GM12878 (cell line): ENCODE results near the gene TANK. TPM values are rescaled to one million over a fixed set of nuclear protein-coding genes. Genes with fewer than 3 reads are reported as not detected.

Source experiments
- ATAC-seq: fragments of 200-7000 bp; cut with Tn5 transposase; 3 replicates; pipeline ENCODE4 v1.9.1; 2020; ENCODE audit warnings: mild to moderate bottlenecking, moderate library complexity
- BruUV-seq: library from RNA; stranded (reverse); fragments of 400-500 nt; replicated peaks from 2 replicates; lab custom pipeline; 2021; lab: Mats Ljungman, UMichigan
- CTCF ChIA-PET: fragments of 300-600 bp; sonication (Branson Sonifier 250); formaldehyde crosslinking; extraction: SDS; loops from one replicate; lab custom pipeline; 2021; ENCODE audit warnings: inconsistent platforms; lab: Yijun Ruan, JAX
- POLR2A ChIA-PET: fragments of 350-600 bp; formaldehyde crosslinking; extraction: SDS; loops from one replicate; lab custom pipeline; 2021; ENCODE audit warnings: inconsistent platforms; lab: Charles Lee
- RAD21 ChIA-PET: fragments of 300-600 bp; sonication (Branson Sonifier 250); formaldehyde crosslinking; loops from one replicate; lab custom pipeline; 2023; ENCODE audit warnings: antibody characterized with exemption; ENCODE audit not compliant: unreplicated experiment; lab: Charles Lee
- SMC1A ChIA-PET: fragments of 300-600 bp; sonication (Branson Sonifier 250); formaldehyde crosslinking; loops from one replicate; lab custom pipeline; 2023; ENCODE audit not compliant: unreplicated experiment, uncharacterized antibody; lab: Charles Lee
- DNase-seq: peaks from one replicate; pipeline ENCODE4 v3.0.0-alpha.2; 2011; ENCODE audit warnings: low read depth, low spot score
- FAIRE-seq: peaks from 3 replicates; lab custom pipeline; 2011; peaks lifted over from hg19 to GRCh38; lab: Jason Lieb, UNC
- H2AFZ ChIP-seq: 2 replicates; pipeline ENCODE4 v1.6.0; 2011; ENCODE audit warnings: low read depth, low read length, control low read depth; ENCODE audit not compliant: control insufficient read depth
- H3K27ac ChIP-seq: 2 replicates; pipeline ENCODE4 v1.5.1; 2011; ENCODE audit warnings: control low read depth; ENCODE audit not compliant: control insufficient read depth, insufficient read depth
- H3K27me3 ChIP-seq, 2 experiments: replicated peaks in 1 of 2; 2 replicates each; pipeline versions ENCODE4 v1.6.0 to v1.6.1; 2011; ENCODE audit warnings: low read length in 1 of 2; ENCODE audit not compliant: control insufficient read depth in 2 of 2, insufficient read depth in 2 of 2
- H3K36me3 ChIP-seq, 2 experiments: 2 replicates each; pipeline ENCODE4 v1.5.1; 2011; ENCODE audit warnings: low read length in 1 of 2; ENCODE audit not compliant: control insufficient read depth in 2 of 2, insufficient read depth in 2 of 2
- H3K4me1 ChIP-seq: 2 replicates; pipeline ENCODE4 v1.6.1; 2011; ENCODE audit warnings: mild to moderate bottlenecking, low read length, moderate library complexity, mixed read lengths; ENCODE audit not compliant: control insufficient read depth, insufficient read depth
- H3K4me2 ChIP-seq: 2 replicates; pipeline ENCODE4 v1.6.0; 2011; ENCODE audit warnings: control low read depth; ENCODE audit not compliant: control insufficient read depth, insufficient read depth
- H3K4me3 ChIP-seq: fragments of 200-600 bp; sonication (generic); 2 replicates; pipeline ENCODE4 v1.5.1; 2016
- H3K79me2 ChIP-seq: 2 replicates; pipeline ENCODE4 v1.6.0; 2011; ENCODE audit warnings: low read length; ENCODE audit not compliant: control insufficient read depth, insufficient read depth
- H3K9ac ChIP-seq: 2 replicates; pipeline ENCODE4 v1.8.0; 2011; ENCODE audit warnings: low read length, control low read depth, mixed read lengths; ENCODE audit not compliant: control insufficient read depth, insufficient read depth
- H3K9me3 ChIP-seq: replicated peaks from 3 replicates; pipeline ENCODE4 v1.5.1; 2011; ENCODE audit warnings: mild to moderate bottlenecking, low read length; ENCODE audit not compliant: control insufficient read depth, insufficient read depth
- H4K20me1 ChIP-seq: 2 replicates; pipeline ENCODE4 v1.6.0; 2011; ENCODE audit not compliant: control insufficient read depth, insufficient read depth
- ATF3 ChIP-seq: IDR thresholded peaks from 2 replicates; pipeline ENCODE4 v1.6.1; 2011; ENCODE audit warnings: low read depth, mild to moderate bottlenecking, low read length, moderate library complexity, borderline replicate concordance; ENCODE audit errors: extremely low read depth
- CTCF ChIP-seq, 3 experiments: IDR thresholded peaks in 2 of 3; conservative IDR thresholded peaks in 1 of 3; 2 replicates each; pipeline ENCODE4 v1.5.1; 2011; ENCODE audit warnings: low read depth in 3 of 3, low read length in 3 of 3, mild to moderate bottlenecking in 3 of 3, control low read depth in 2 of 3, moderate library complexity in 2 of 3, inconsistent platforms in 1 of 3, mixed read lengths in 1 of 3; ENCODE audit not compliant: control insufficient read depth in 2 of 3, insufficient read depth in 1 of 3; ENCODE audit errors: extremely low read depth in 1 of 3
- HCFC1 ChIP-seq: fragments of 150-350 bp; IDR thresholded peaks from 2 replicates; pipeline ENCODE4 v1.6.1; 2014; ENCODE audit warnings: low read length
- SMARCA5 ChIP-seq: fragments of 450-650 bp; IDR thresholded peaks from 2 replicates; pipeline ENCODE4 v1.6.1; 2017; ENCODE audit warnings: mild to moderate bottlenecking
- ZNF622 ChIP-seq: fragments of 450-650 bp; IDR thresholded peaks from 2 replicates; pipeline ENCODE4 v1.6.1; 2017; ENCODE audit warnings: mild to moderate bottlenecking, inconsistent platforms
- WGBS: methylation state at CpG from one replicate; pipeline ENCODE4 v1.1.6; 2016; ENCODE audit warnings: low lambda C conversion rate; ENCODE audit not compliant: insufficient replicate concordance, insufficient coverage; ENCODE audit errors: missing lambda C conversion rate; 5-methylcytosine and 5-hydroxymethylcytosine counted together
- in situ Hi-C: fragments of 300-500 bp; cut with MboI; formaldehyde crosslinking; loops from 9 replicates; pipeline ENCODE4 v1.14.3; 2018; ENCODE audit warnings: mixed read lengths
- intact Hi-C: fragments of 100-400 bp; cut with micrococcal nuclease; formaldehyde crosslinking; loops from one replicate; pipeline ENCODE4 v1.14.2; 2022; ENCODE audit not compliant: unreplicated experiment
- polyA plus RNA-seq, 11 experiments: library from polyadenylated mRNA; depleted of rRNA in 4 of 11; unstranded in 6 of 11; stranded (reverse) in 5 of 11; fragments of >200 nt; fragmentation: Nextera tagmentation in 4 of 11; fragmentation: Illumina TruSeq in 1 of 11; extraction: Ambion mirVana in 4 of 11; extraction: Trizol in 1 of 11; gene quantifications; 1 replicate in 1 of 11; 2 replicates in 10 of 11; pipeline versions ENCODE4 v1.2.1 to v1.2.3, GENCODE V29; 2011 to 2016; ENCODE audit warnings: inconsistent platforms in 2 of 11, missing spikeins in 2 of 11, low read depth in 1 of 11
- total RNA-seq, 4 experiments: library from RNA; depleted of rRNA in 3 of 4; stranded (reverse); fragments of >200 nt in 3 of 4; fragmentation: Illumina TruSeq in 1 of 4; extraction: Trizol in 1 of 4; gene quantifications; 2 replicates each; pipeline versions ENCODE4 v1.2.1 to v1.2.3, GENCODE V29; 2013 to 2021

The TANK gene
- total and polyA plus RNA-seq, 10 of the 15 experiments (the other 5 are each of a cell fraction or from before 2014, with no cell fraction given) = 48.6 to 127 (median 103) TPM

GRCh38 chr2:161130354-161130753, 29.9 kb upstream of the TANK start (continued):
- TF ChIP-seq ATF3 = no peak

GRCh38 chr2:161131074-161131680, 29.1 kb upstream of the TANK start:
- 95% methylated on average over 4 of the region's 4 CpGs for WGBS
- H3K27ac ChIP-seq = no peak overlapping the region
- H3K4me1 ChIP-seq = no peaks in the 10 kb centered on the region
- ATAC-seq = no peak
- H3K4me3 ChIP-seq = no peak overlapping the region
- no peak overlapping the region for H3K9ac ChIP-seq
- in situ Hi-C loops (no loop called here), intact Hi-C loops (no loop called here)
- H3K9me3 ChIP-seq = no peaks in the 10 kb centered on the region; the same call in 2 of the 3 replicates
- H4K20me1 ChIP-seq = no peaks in the 10 kb centered on the region
- ChIA-PET CTCF (no interaction called here), RAD21 (no interaction called here), POLR2A (interaction anchor here (0.7 kb wide), 1 partner anchor 92 kb away, joined by 4 read pairs; no protein-coding TSS in a partner anchor), SMC1A (no interaction called here)
- no peak for DNase-seq
- H3K4me2 ChIP-seq = no peak overlapping the region
- no peaks in the 10 kb centered on the region for H3K79me2 ChIP-seq
- no TSS peak for BruUV-seq
- no peak for FAIRE-seq
- no peaks in the 10 kb centered on the region for H3K36me3 ChIP-seq
- TF ChIP-seq HCFC1 (no peak), ZNF622 (no peak), SMARCA5 (no peak), CTCF (IDR thresholded peaks at IDR 0.05 in 2 of 3, conservative IDR thresholded peaks at IDR 0.05 in 1 of 3; ENCODE audit: control insufficient read depth in 2 of 3, extremely low read depth in 1 of 3, insufficient read depth in 1 of 3, low read depth in 3 of 3, low read length in 3 of 3) (no peak)
- no peaks in the 10 kb centered on the region for H3K27me3 ChIP-seq
- no peak overlapping the region for H2AFZ ChIP-seq
